K562 (cell line): Measurements from ENCODE around the gene FAM219A.

Source experiments
- CHD1 ChIP-seq: fragments of 200-600 bp; sonication (generic); IDR thresholded peaks from one replicate; pipeline ENCODE4 v1.6.1; 2012; ENCODE audit warnings: mild to moderate bottlenecking, moderate library complexity, low read length, inconsistent platforms
- CTCF ChIP-seq, 3 experiments: IDR thresholded peaks in 2 of 3; conservative IDR thresholded peaks in 1 of 3; 2 replicates each; pipeline ENCODE4 v1.5.1; 2011 to 2012; ENCODE audit warnings: low read length in 3 of 3, mild to moderate bottlenecking in 3 of 3, control low read depth in 2 of 3, improper control_type of control experiment in 1 of 3, inconsistent platforms in 1 of 3, low read depth in 1 of 3, mixed read lengths in 1 of 3, moderate library complexity in 1 of 3; ENCODE audit not compliant: insufficient read depth in 2 of 3
- JUND ChIP-seq, 2 experiments: IDR thresholded peaks; 2 replicates in 1 of 2; 3 replicates in 1 of 2; pipeline ENCODE4 v1.6.1; 2011; ENCODE audit warnings: borderline replicate concordance in 2 of 2, low read depth in 2 of 2, low read length in 2 of 2, improper control_type of control experiment in 1 of 2, missing biosample characterization in 1 of 2, missing genetic modification characterization in 1 of 2, missing genetic modification reagents in 1 of 2
- KDM1A ChIP-seq, 2 experiments: fragments of 450-650 bp; IDR thresholded peaks; 2 replicates each; pipeline ENCODE4 v1.6.1; 2016; ENCODE audit warnings: mild to moderate bottlenecking in 2 of 2
- MAFF ChIP-seq: IDR thresholded peaks from 2 replicates; pipeline ENCODE4 v1.6.1; 2012; ENCODE audit warnings: low read length, improper control_type of control experiment
- POLR2AphosphoS5 ChIP-seq: IDR thresholded peaks from 2 replicates; pipeline ENCODE4 v1.6.1; 2011; ENCODE audit warnings: mild to moderate bottlenecking, low read depth, low read length, moderate library complexity; ENCODE audit not compliant: control insufficient read depth, insufficient read depth
- PTRF ChIP-seq: fragments of 450-650 bp; IDR thresholded peaks from 2 replicates; pipeline ENCODE4 v1.6.1; 2016; ENCODE audit warnings: mild to moderate bottlenecking, missing genetic modification characterization, missing compliant biosample characterization
- RB1 ChIP-seq: fragments of 450-650 bp; IDR thresholded peaks from 2 replicates; pipeline ENCODE4 v1.6.1; 2017; ENCODE audit warnings: low read depth, mild to moderate bottlenecking
- RERE ChIP-seq: sonication (generic); formaldehyde crosslinking; IDR thresholded peaks from 2 replicates; pipeline ENCODE4 v1.8.0; 2023; ENCODE audit warnings: missing genetic modification reagents, mild to moderate bottlenecking, borderline replicate concordance
- SMARCA4 ChIP-seq: fragments of 450-650 bp; IDR thresholded peaks from 2 replicates; pipeline ENCODE4 v1.6.1; 2016
- SP2 ChIP-seq: IDR thresholded peaks from 2 replicates; pipeline ENCODE4 v1.6.1; 2011; ENCODE audit warnings: mild to moderate bottlenecking, low read depth, low read length, moderate library complexity; ENCODE audit not compliant: poor library complexity, severe bottlenecking; ENCODE audit errors: extremely low read depth
- TCF3 ChIP-seq: sonication (generic); formaldehyde crosslinking; IDR thresholded peaks from 2 replicates; pipeline ENCODE4 v1.4.0; 2020; ENCODE audit warnings: mild to moderate bottlenecking, missing genetic modification reagents
- ZBTB5 ChIP-seq: fragments of 450-650 bp; IDR thresholded peaks from 2 replicates; pipeline ENCODE4 v1.6.1; 2017; ENCODE audit warnings: antibody characterized with exemption

GRCh38 chr9:34437006-34437925 lies 21.1 kb downstream of the FAM219A start:
- TF ChIP-seq JUND (IDR thresholded peaks at IDR 0.05; ENCODE audit: borderline replicate concordance, low read depth, low read length), result no peak
- TF ChIP-seq JUND (tag; IDR thresholded peaks at IDR 0.05; ENCODE audit: borderline replicate concordance, low read depth, low read length), result no peak
- TF ChIP-seq SMARCA4, result no peak
- TF ChIP-seq RERE (CRISPR knock-in tag), result no peak
- TF ChIP-seq SP2, result no peak
- no peak for TF ChIP-seq TCF3 (CRISPR knock-in tag)
- no peak for TF ChIP-seq RB1
- TF ChIP-seq ZBTB5, result no peak
- TF ChIP-seq CTCF (IDR thresholded peaks at IDR 0.05 in 2 of 3, conservative IDR thresholded peaks at IDR 0.05 in 1 of 3; ENCODE audit: insufficient read depth in 2 of 3, low read depth in 1 of 3, low read length in 3 of 3), result peak; percentile 72 to 88 (median 77)
- no peak for TF ChIP-seq POLR2AphosphoS5
- TF ChIP-seq CHD1, result no peak
- no peak for TF ChIP-seq MAFF
- no peak for TF ChIP-seq PTRF (tag)
- TF ChIP-seq KDM1A (IDR thresholded peaks at IDR 0.05), result no peak
